ENCODE measurements around the gene MACROD2. TPM values are rescaled to one million over a fixed set of nuclear protein-coding genes. Genes with fewer than 3 reads are reported as not detected.

The MACROD2 gene
- total RNA-seq, 2 donors from 2014 or later = 8.0 to 19.4 TPM

- Histone ChIP-seq H3K27ac (no peak overlapping the region), H3K4me1 (replicated peaks) (no peaks in the 10 kb centered on the region), H3K4me3 (no peak overlapping the region), H3K9me3 (no peaks in the 10 kb centered on the region), H3K36me3 (no peaks in the 10 kb centered on the region), H3K27me3 (replicated peaks; ENCODE audit: insufficient read depth) (no peaks in the 10 kb centered on the region)
- DNase-seq (ENCODE audit: low spot score) = no peak
- intact Hi-C loops (cut with DNase I) = no loop called here
- TF ChIP-seq POLR2A (IDR thresholded peaks at IDR 0.05) (no peak), POLR2AphosphoS5 (IDR thresholded peaks at IDR 0.05) (no peak)
- TF ChIP-seq, protein P1, sequence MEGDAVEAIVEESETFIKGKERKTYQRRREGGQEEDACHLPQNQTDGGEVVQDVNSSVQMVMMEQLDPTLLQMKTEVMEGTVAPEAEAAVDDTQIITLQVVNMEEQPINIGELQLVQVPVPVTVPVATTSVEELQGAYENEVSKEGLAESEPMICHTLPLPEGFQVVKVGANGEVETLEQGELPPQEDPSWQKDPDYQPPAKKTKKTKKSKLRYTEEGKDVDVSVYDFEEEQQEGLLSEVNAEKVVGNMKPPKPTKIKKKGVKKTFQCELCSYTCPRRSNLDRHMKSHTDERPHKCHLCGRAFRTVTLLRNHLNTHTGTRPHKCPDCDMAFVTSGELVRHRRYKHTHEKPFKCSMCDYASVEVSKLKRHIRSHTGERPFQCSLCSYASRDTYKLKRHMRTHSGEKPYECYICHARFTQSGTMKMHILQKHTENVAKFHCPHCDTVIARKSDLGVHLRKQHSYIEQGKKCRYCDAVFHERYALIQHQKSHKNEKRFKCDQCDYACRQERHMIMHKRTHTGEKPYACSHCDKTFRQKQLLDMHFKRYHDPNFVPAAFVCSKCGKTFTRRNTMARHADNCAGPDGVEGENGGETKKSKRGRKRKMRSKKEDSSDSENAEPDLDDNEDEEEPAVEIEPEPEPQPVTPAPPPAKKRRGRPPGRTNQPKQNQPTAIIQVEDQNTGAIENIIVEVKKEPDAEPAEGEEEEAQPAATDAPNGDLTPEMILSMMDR (IDR thresholded peaks at IDR 0.05) = no peak
- WGBS = 19% methylated on average over 3 of the region's 3 CpGs
Measured at GRCh38 chr20:14664101-14664500, 668.8 kb downstream of the MACROD2 start.

GRCh38 chr20:14666696-14667095 lies 671.4 kb downstream of the MACROD2 start:
- Histone ChIP-seq H3K27ac (no peak overlapping the region), H3K4me1 (replicated peaks) (no peaks in the 10 kb centered on the region), H3K4me3 (no peak overlapping the region), H3K9me3 (no peaks in the 10 kb centered on the region), H3K36me3 (no peaks in the 10 kb centered on the region), H3K27me3 (replicated peaks; ENCODE audit: insufficient read depth) (no peaks in the 10 kb centered on the region)
- no peak for DNase-seq (ENCODE audit: low spot score)
- 45% methylated on average over 1 of the region's 1 CpG for WGBS
- TF ChIP-seq POLR2AphosphoS5 (IDR thresholded peaks at IDR 0.05) (no peak), POLR2A (IDR thresholded peaks at IDR 0.05) (no peak)
- TF ChIP-seq, protein P1 (IDR thresholded peaks at IDR 0.05) = no peak
- intact Hi-C loops (cut with DNase I) = no loop called here

- H3K36me3 ChIP-seq = no peaks in the 10 kb centered on the region
- no peaks in the 10 kb centered on the region for H3K9me3 ChIP-seq
- H3K27ac ChIP-seq = no peak overlapping the region
- DNase-seq (ENCODE audit: low spot score) = no peak
- WGBS = 24% methylated on average over 2 of the region's 2 CpGs
- H3K4me1 ChIP-seq (replicated peaks) = no peaks in the 10 kb centered on the region
- intact Hi-C loops (cut with DNase I) = no loop called here
- no peak overlapping the region for H3K4me3 ChIP-seq
- H3K27me3 ChIP-seq (replicated peaks; ENCODE audit: insufficient read depth) = no peaks in the 10 kb centered on the region
- no peak for TF ChIP-seq POLR2A (IDR thresholded peaks at IDR 0.05)
- TF ChIP-seq, protein P1 (IDR thresholded peaks at IDR 0.05) = no peak
- TF ChIP-seq POLR2AphosphoS5 (IDR thresholded peaks at IDR 0.05) = no peak
Measured at GRCh38 chr20:14667226-14667625, 671.9 kb downstream of the MACROD2 start.

GRCh38 chr20:14672066-14672465 lies 676.8 kb downstream of the MACROD2 start:
- H3K4me1 ChIP-seq (replicated peaks) = no peaks in the 10 kb centered on the region
- no peaks in the 10 kb centered on the region for H3K27me3 ChIP-seq (replicated peaks; ENCODE audit: insufficient read depth)
- H3K27ac ChIP-seq = no peak overlapping the region
- H3K9me3 ChIP-seq = no peaks in the 10 kb centered on the region
- no peak overlapping the region for H3K4me3 ChIP-seq
- no peak for DNase-seq (ENCODE audit: low spot score)
- H3K36me3 ChIP-seq = no peaks in the 10 kb centered on the region
- TF ChIP-seq POLR2A (IDR thresholded peaks at IDR 0.05) (no peak), POLR2AphosphoS5 (IDR thresholded peaks at IDR 0.05) (no peak)
- 88% methylated on average over 2 of the region's 2 CpGs for WGBS
- intact Hi-C loops (cut with DNase I) = no loop called here

DNA sequence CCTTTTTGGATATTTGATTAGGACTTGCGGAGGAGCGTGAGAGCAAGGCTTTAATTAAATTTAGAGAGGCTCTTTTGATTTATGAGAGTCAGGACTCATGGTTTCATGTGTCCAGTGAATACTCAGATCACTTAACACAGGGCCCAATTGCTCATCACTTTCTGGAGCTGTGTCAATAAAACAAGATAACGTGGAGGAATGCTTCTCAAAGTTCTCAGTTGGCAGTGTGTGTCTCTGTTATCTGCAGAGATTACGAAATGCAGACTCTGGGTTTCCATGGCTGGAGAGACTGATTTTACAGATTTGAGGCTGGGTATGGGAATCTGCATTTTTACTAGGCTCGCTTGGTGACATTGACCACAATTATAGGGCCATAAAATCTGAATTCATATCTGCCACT lies 677.8 kb downstream of the MACROD2 start:
- no peak for DNase-seq (ENCODE audit: low spot score)
- TF ChIP-seq POLR2AphosphoS5 (IDR thresholded peaks at IDR 0.05) (no peak), POLR2A (IDR thresholded peaks at IDR 0.05) (no peak)
- TF ChIP-seq, protein P1 (IDR thresholded peaks at IDR 0.05) = no peak
- intact Hi-C loops (cut with DNase I) = no loop called here
- Histone ChIP-seq H3K27me3 (replicated peaks; ENCODE audit: insufficient read depth) (no peaks in the 10 kb centered on the region), H3K9me3 (no peaks in the 10 kb centered on the region), H3K27ac (no peak overlapping the region), H3K4me1 (replicated peaks) (no peaks in the 10 kb centered on the region), H3K4me3 (no peak overlapping the region), H3K36me3 (no peaks in the 10 kb centered on the region)
- WGBS = 81% methylated on average over 5 of the region's 5 CpGs
